ENCODE results near the gene RGPD8. TPM values are rescaled to one million over a fixed set of nuclear protein-coding genes. Genes with fewer than 3 reads are reported as not detected.
"Not testable (repeated sequence)": the region's sequence is repeated elsewhere in the genome, so short reads cannot be mapped to it uniquely, and the experiment has no call there.

RGPD8 gene
- total and polyA plus RNA-seq, 2 donors (not counting 1 experiment from before 2014, with no cell fraction given) = 1.5 to 28.1 TPM

DNA sequence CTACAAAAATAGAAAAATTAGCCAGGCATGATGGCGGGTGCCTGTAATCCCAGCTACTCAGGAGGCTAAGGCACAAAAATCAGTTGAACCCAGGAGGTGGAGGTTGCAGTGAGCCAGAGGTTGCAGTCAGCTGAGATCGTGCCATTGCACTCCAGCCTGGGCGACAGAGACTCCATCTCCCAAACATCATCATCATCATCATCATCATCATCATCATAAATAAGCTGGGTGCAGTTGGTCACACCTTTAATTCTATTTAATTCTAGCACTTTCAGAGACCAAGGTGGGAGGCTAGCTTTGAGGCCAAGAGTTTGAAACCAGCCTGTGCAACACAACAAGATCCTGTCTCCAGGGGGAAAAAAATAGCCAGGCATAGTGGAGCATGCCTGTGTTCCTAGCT lies 8.9 kb downstream of the RGPD8 start:
- H3K27me3 ChIP-seq (replicated peaks in 1 of 4; ENCODE audit: control extremely low read depth in 1 of 4, control insufficient read depth in 3 of 4, insufficient read depth in 4 of 4, low read length in 3 of 4); H3K4me3 Mint-ChIP-seq; H3K9me3 ChIP-seq (ENCODE audit: control extremely low read depth in 1 of 3, control insufficient read depth in 2 of 3, insufficient read depth in 1 of 3, low read length in 2 of 3); H3K4me2 ChIP-seq (replicated peaks; ENCODE audit: low read depth, low read length, poor library complexity, severe bottlenecking); H3K9me3 Mint-ChIP-seq (ENCODE audit: insufficient read depth); DNase-seq; H3K4me1 ChIP-seq (ENCODE audit: control insufficient read depth in 2 of 2, insufficient read depth in 2 of 2, low read length in 2 of 2); H3K4me1 Mint-ChIP-seq; CTCF ChIA-PET; H4K20me1 ChIP-seq (ENCODE audit: control insufficient read depth, insufficient read depth, low read length, poor library complexity, severe bottlenecking); H3K27ac ChIP-seq (ENCODE audit: low read length in 2 of 2); H3K27ac Mint-ChIP-seq; H3K9ac ChIP-seq (ENCODE audit: low read length); H2AFZ ChIP-seq (ENCODE audit: insufficient read depth, low read depth, low read length, poor library complexity, severe bottlenecking); intact Hi-C loops (cut with micrococcal nuclease); H3K36me3 ChIP-seq (replicated peaks in 1 of 2; ENCODE audit: control extremely low read depth in 1 of 2, control insufficient read depth in 1 of 2, extremely low read depth in 1 of 2, insufficient read depth in 2 of 2, low read length in 1 of 2); POLR2A ChIA-PET; H3K27me3 Mint-ChIP-seq; H3K4me3 ChIP-seq (ENCODE audit: control extremely low read depth in 1 of 5, extremely low read depth in 1 of 5, insufficient read depth in 1 of 5, low read depth in 2 of 5, low read length in 4 of 5); ATAC-seq (ENCODE audit: low read depth); H3K79me2 ChIP-seq (ENCODE audit: control insufficient read depth, insufficient read depth, low read length): not testable (repeated sequence)
- WGBS (ENCODE audit: insufficient coverage) = no CpG with 5 or more reads among the region's 3 CpGs

DNA sequence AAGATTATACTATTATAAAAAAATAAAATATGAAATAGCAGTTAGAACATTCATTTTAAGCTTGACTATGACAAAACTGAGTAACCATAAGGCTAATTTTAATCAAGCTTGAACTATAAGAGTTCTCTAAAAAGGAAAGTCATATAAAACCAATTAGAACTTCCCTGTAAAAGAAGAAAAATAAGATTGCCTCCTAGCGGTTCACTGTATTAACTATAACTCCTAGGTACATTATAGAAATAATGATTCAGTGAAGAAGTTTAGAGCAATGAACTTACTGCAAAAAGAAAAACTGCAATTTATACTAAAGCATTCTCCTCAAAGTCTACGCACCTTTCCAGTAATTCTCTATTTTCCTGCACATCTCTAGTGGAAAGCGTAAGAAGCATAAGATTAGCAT lies 16.6 kb downstream of the RGPD8 start:
- H3K4me3 ChIP-seq (ENCODE audit: control extremely low read depth in 1 of 5, extremely low read depth in 1 of 5, insufficient read depth in 1 of 5, low read depth in 2 of 5, low read length in 4 of 5); ATAC-seq (ENCODE audit: low read depth); H3K4me3 Mint-ChIP-seq; CTCF ChIA-PET; H3K27me3 ChIP-seq (replicated peaks in 1 of 4; ENCODE audit: control extremely low read depth in 1 of 4, control insufficient read depth in 3 of 4, insufficient read depth in 4 of 4, low read length in 3 of 4); H3K27me3 Mint-ChIP-seq; H3K4me1 Mint-ChIP-seq; H3K4me1 ChIP-seq (ENCODE audit: control insufficient read depth in 2 of 2, insufficient read depth in 2 of 2, low read length in 2 of 2); H3K27ac Mint-ChIP-seq; H3K9ac ChIP-seq (ENCODE audit: low read length); POLR2A ChIA-PET; H3K9me3 Mint-ChIP-seq (ENCODE audit: insufficient read depth); H3K9me3 ChIP-seq (ENCODE audit: control extremely low read depth in 1 of 3, control insufficient read depth in 2 of 3, insufficient read depth in 1 of 3, low read length in 2 of 3); H3K27ac ChIP-seq (ENCODE audit: low read length in 2 of 2); H3K4me2 ChIP-seq (replicated peaks; ENCODE audit: low read depth, low read length, poor library complexity, severe bottlenecking); H4K20me1 ChIP-seq (ENCODE audit: control insufficient read depth, insufficient read depth, low read length, poor library complexity, severe bottlenecking); H3K36me3 ChIP-seq (replicated peaks in 1 of 2; ENCODE audit: control extremely low read depth in 1 of 2, control insufficient read depth in 1 of 2, extremely low read depth in 1 of 2, insufficient read depth in 2 of 2, low read length in 1 of 2); H3K79me2 ChIP-seq (ENCODE audit: control insufficient read depth, insufficient read depth, low read length); intact Hi-C loops (cut with micrococcal nuclease); DNase-seq; H2AFZ ChIP-seq (ENCODE audit: insufficient read depth, low read depth, low read length, poor library complexity, severe bottlenecking): not testable (repeated sequence)
- no CpG with 5 or more reads among the region's 3 CpGs for WGBS (ENCODE audit: insufficient coverage)

GRCh38 chr2:112360055-112360454 lies 73.4 kb downstream of the RGPD8 start:
- H3K4me1 ChIP-seq (ENCODE audit: control insufficient read depth in 2 of 2, insufficient read depth in 2 of 2, low read length in 2 of 2); H3K79me2 ChIP-seq (ENCODE audit: control insufficient read depth, insufficient read depth, low read length); H3K36me3 ChIP-seq (replicated peaks in 1 of 2; ENCODE audit: control extremely low read depth in 1 of 2, control insufficient read depth in 1 of 2, extremely low read depth in 1 of 2, insufficient read depth in 2 of 2, low read length in 1 of 2); CTCF ChIA-PET; H3K4me1 Mint-ChIP-seq; intact Hi-C loops (cut with micrococcal nuclease); H3K27ac ChIP-seq (ENCODE audit: low read length in 2 of 2); H3K27me3 Mint-ChIP-seq; H3K4me3 ChIP-seq (ENCODE audit: control extremely low read depth in 1 of 5, extremely low read depth in 1 of 5, insufficient read depth in 1 of 5, low read depth in 2 of 5, low read length in 4 of 5); H2AFZ ChIP-seq (ENCODE audit: insufficient read depth, low read depth, low read length, poor library complexity, severe bottlenecking); H4K20me1 ChIP-seq (ENCODE audit: control insufficient read depth, insufficient read depth, low read length, poor library complexity, severe bottlenecking); H3K27me3 ChIP-seq (replicated peaks in 1 of 4; ENCODE audit: control extremely low read depth in 1 of 4, control insufficient read depth in 3 of 4, insufficient read depth in 4 of 4, low read length in 3 of 4); H3K9me3 Mint-ChIP-seq (ENCODE audit: insufficient read depth); H3K4me2 ChIP-seq (replicated peaks; ENCODE audit: low read depth, low read length, poor library complexity, severe bottlenecking); ATAC-seq (ENCODE audit: low read depth); POLR2A ChIA-PET; H3K27ac Mint-ChIP-seq; H3K4me3 Mint-ChIP-seq; DNase-seq; H3K9ac ChIP-seq (ENCODE audit: low read length): not testable (repeated sequence)
- 100% methylated on average over 3 of the region's 7 CpGs for WGBS (ENCODE audit: insufficient coverage)
- peaks cover 0 to 14% (median 0%) of the 10 kb centered on the region in 3 donors for H3K9me3 ChIP-seq (ENCODE audit: control extremely low read depth in 1 of 3, control insufficient read depth in 2 of 3, insufficient read depth in 1 of 3, low read length in 2 of 3)

GRCh38 chr2:112354335-112354734 lies 79.1 kb downstream of the RGPD8 start:
- H3K4me3 ChIP-seq (ENCODE audit: control extremely low read depth in 1 of 5, extremely low read depth in 1 of 5, insufficient read depth in 1 of 5, low read depth in 2 of 5, low read length in 4 of 5); H3K27me3 ChIP-seq (replicated peaks in 1 of 4; ENCODE audit: control extremely low read depth in 1 of 4, control insufficient read depth in 3 of 4, insufficient read depth in 4 of 4, low read length in 3 of 4); H2AFZ ChIP-seq (ENCODE audit: insufficient read depth, low read depth, low read length, poor library complexity, severe bottlenecking); H3K27me3 Mint-ChIP-seq; H3K4me2 ChIP-seq (replicated peaks; ENCODE audit: low read depth, low read length, poor library complexity, severe bottlenecking); H3K4me1 ChIP-seq (ENCODE audit: control insufficient read depth in 2 of 2, insufficient read depth in 2 of 2, low read length in 2 of 2); H3K9me3 Mint-ChIP-seq (ENCODE audit: insufficient read depth); H3K9ac ChIP-seq (ENCODE audit: low read length); H3K4me3 Mint-ChIP-seq; DNase-seq; POLR2A ChIA-PET; ATAC-seq (ENCODE audit: low read depth); H3K27ac ChIP-seq (ENCODE audit: low read length in 2 of 2); H4K20me1 ChIP-seq (ENCODE audit: control insufficient read depth, insufficient read depth, low read length, poor library complexity, severe bottlenecking); H3K79me2 ChIP-seq (ENCODE audit: control insufficient read depth, insufficient read depth, low read length); H3K9me3 ChIP-seq (ENCODE audit: control extremely low read depth in 1 of 3, control insufficient read depth in 2 of 3, insufficient read depth in 1 of 3, low read length in 2 of 3); H3K4me1 Mint-ChIP-seq; H3K36me3 ChIP-seq (replicated peaks in 1 of 2; ENCODE audit: control extremely low read depth in 1 of 2, control insufficient read depth in 1 of 2, extremely low read depth in 1 of 2, insufficient read depth in 2 of 2, low read length in 1 of 2); H3K27ac Mint-ChIP-seq; intact Hi-C loops (cut with micrococcal nuclease): not testable (repeated sequence)
- 100% methylated on average over 1 of the region's 2 CpGs for WGBS (ENCODE audit: insufficient coverage)
- CTCF ChIA-PET = interaction anchor here (1.0 kb wide), 1 partner anchor 19 kb away, joined by 5 read pairs; no protein-coding TSS in a partner anchor
